Naive thymus-derived CD8-positive, alpha-beta T cell (primary cell): Measurements from ENCODE around the gene FA2H. TPM values are rescaled to one million over a fixed set of nuclear protein-coding genes. Genes with fewer than 3 reads are reported as not detected.
A peak's percentile ranks its signal among the peaks of the same experiment; 100 is the strongest.
"Not testable (repeated sequence)": the region's sequence is repeated elsewhere in the genome, so short reads cannot be mapped to it uniquely, and the experiment has no call there.

Experiments used
- ATAC-seq, 2 donors: fragments of 150-1000 bp; cut with Tn5 transposase in 1 of 2; sonication (Bioruptor Pico), chemical (Tn5 transposase) in 1 of 2; 1 replicate in 1 of 2; 2 replicates in 1 of 2; pipeline ENCODE4 v1.10.0; 2021; ENCODE audit warnings: mild to moderate bottlenecking in 2 of 2, moderate library complexity in 2 of 2
- POLR2A ChIA-PET: fragments of 350-600 bp; sonication (Branson Sonifier 250); formaldehyde crosslinking; loops from one replicate; lab custom pipeline; 2021; ENCODE audit warnings: antibody characterized with exemption; lab: Charles Lee
- DNase-seq, 10 donors: peaks; one replicate each; pipeline versions ENCODE4 v3.0.0 to v3.0.0-alpha.2; 2020 to 2022
- H3K27ac Mint-ChIP-seq, 10 donors: one replicate each; pipeline ENCODE4 v1.8.0; 2020 to 2022; ENCODE audit warnings: mild to moderate bottlenecking in 10 of 10, mixed read lengths in 10 of 10, moderate library complexity in 4 of 10, inconsistent platforms in 1 of 10
- H3K27me3 Mint-ChIP-seq, 5 donors: one replicate each; pipeline ENCODE4 v1.8.0; 2021 to 2022; ENCODE audit warnings: mixed read lengths in 5 of 5
- H3K36me3 Mint-ChIP-seq, 3 donors: one replicate each; pipeline ENCODE4 v1.8.0; 2020 to 2022; ENCODE audit warnings: mixed read lengths in 3 of 3, mild to moderate bottlenecking in 2 of 3, inconsistent platforms in 1 of 3
- H3K4me1 Mint-ChIP-seq, 4 donors: one replicate each; pipeline ENCODE4 v1.8.0; 2021 to 2022; ENCODE audit warnings: mixed read lengths in 4 of 4
- H3K4me3 Mint-ChIP-seq, 10 donors: one replicate each; pipeline ENCODE4 v1.8.0; 2020 to 2022; ENCODE audit warnings: mild to moderate bottlenecking in 10 of 10, mixed read lengths in 10 of 10, moderate library complexity in 6 of 10, inconsistent platforms in 1 of 10
- H3K9me3 Mint-ChIP-seq, 9 donors: one replicate each; pipeline ENCODE4 v1.8.0; 2020 to 2022; ENCODE audit warnings: mixed read lengths in 9 of 9, mild to moderate bottlenecking in 3 of 9, inconsistent platforms in 1 of 9, moderate library complexity in 1 of 9
- polyA plus RNA-seq, 3 donors: library from polyadenylated mRNA; unstranded; fragments of 300-500 nt; fragmentation: Illumina TruSeq; gene quantifications; one replicate each; pipeline ENCODE4 v1.2.3, GENCODE V29; 2021
- total RNA-seq, 8 experiments: library from RNA in 2 of 8; stranded (reverse) in 2 of 8; gene quantifications; one replicate each; pipeline ENCODE4 v1.2.3 and lab custom pipeline; 2021 to 2026

Gene FA2H
- total and polyA plus RNA-seq, 5 experiments from 2014 or later = not detected

DNA sequence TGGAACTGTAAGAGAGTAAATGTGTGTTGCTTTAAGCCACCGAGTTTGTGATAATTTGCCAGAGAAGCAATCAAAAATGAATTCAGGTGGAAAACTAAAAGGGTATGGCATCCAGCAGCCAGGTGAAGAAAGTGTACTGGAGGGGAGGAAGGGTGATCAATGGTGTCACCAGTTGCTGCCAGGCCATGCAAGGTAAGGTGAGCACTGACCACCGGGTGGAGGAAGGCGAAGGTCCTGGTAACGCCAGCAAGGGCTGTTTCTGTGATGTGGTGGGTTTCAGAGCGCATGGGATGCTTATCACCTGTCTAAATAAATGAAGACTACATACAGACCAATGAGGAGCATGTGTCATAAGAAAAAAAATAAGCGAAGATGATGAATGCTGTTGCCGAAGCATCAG, 6.9 kb downstream of the FA2H start:
- ATAC-seq = no peak
- POLR2A ChIA-PET = no interaction called here
- no peaks in the 10 kb centered on the region for H3K9me3 Mint-ChIP-seq
- no peak overlapping the region for H3K27ac Mint-ChIP-seq
- H3K4me1 Mint-ChIP-seq = peaks cover 0 to 8% (median 1%) of the 10 kb centered on the region in 4 donors
- DNase-seq = no peak
- H3K4me3 Mint-ChIP-seq = peak overlapping the region in 1 of 10 donors; percentile 20
- no peaks in the 10 kb centered on the region for H3K36me3 Mint-ChIP-seq
- H3K27me3 Mint-ChIP-seq = peaks cover 11 to 52% (median 25%) of the 10 kb centered on the region in 5 donors

DNA sequence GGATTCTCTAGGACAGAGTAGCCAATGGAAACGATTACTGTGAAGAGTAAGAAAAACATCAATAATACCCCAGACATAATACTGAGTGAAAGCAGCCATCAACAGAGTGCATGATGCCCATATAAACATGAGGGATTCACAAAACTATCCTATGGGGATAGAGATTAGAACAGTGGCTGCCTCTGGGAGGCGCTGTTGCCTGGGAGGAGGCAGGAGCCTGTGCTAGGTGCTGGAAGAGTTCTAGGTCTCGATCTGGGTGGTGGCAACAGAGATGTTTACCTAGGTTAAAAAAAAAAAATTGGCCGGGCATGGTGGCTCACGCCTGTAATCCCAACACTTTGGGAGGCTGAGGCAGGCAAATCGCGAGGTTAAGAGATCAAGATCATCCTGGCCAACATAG, 7.9 kb downstream of the FA2H start:
- ATAC-seq = no peak
- H3K27me3 Mint-ChIP-seq = peaks cover 7 to 42% (median 20%) of the 10 kb centered on the region in 5 donors
- POLR2A ChIA-PET = no interaction called here
- H3K27ac Mint-ChIP-seq = no peak overlapping the region
- no peaks in the 10 kb centered on the region for H3K36me3 Mint-ChIP-seq
- H3K4me1 Mint-ChIP-seq = peaks cover 0 to 5% (median 0%) of the 10 kb centered on the region in 4 donors
- no peak for DNase-seq
- H3K4me3 Mint-ChIP-seq = no peak overlapping the region
- H3K9me3 Mint-ChIP-seq = no peaks in the 10 kb centered on the region

DNA sequence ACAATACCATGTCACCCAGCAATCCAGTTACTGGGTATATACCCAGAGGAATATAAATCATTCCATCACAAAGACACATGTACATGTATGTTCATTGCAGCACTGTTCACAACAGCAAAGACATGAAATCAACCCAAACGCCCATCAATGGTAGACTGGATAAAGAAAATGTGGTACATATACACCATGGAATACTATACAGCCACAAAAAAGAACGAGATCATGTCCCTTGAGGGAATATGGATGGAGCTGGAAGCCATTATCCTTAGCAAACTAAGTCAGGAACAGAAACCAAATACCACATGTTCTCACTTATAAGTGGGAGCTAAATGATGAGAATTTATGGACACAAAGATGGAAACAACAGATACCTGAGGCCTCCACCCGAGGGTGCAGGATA, 10.4 kb downstream of the FA2H start:
- DNase-seq, POLR2A ChIA-PET, H3K36me3 Mint-ChIP-seq, H3K4me1 Mint-ChIP-seq, H3K4me3 Mint-ChIP-seq, H3K27ac Mint-ChIP-seq, ATAC-seq, H3K9me3 Mint-ChIP-seq: not testable (repeated sequence)
- peaks cover 9 to 35% (median 20%) of the 10 kb centered on the region in 5 donors for H3K27me3 Mint-ChIP-seq

DNA sequence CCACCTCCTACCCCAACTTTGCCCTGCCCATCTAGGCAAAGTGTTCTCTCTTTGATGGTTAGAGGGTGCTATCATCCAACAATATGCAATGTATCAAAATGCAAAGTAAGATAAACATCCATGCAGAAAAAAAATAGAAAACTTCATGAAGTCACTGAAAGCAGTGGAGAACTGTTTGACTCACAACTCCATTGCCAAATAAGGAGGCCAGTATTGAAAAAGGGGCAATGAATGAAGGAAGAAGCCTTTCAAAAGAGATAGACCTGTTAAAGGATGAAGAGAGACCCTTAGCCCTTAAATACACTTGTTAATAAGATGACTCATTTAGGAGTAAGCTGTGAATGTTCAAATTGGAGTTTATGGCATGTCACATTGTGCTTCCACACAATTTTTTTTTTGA, 13.0 kb downstream of the FA2H start:
- Mint-ChIP-seq H3K9me3 (no peaks in the 10 kb centered on the region), H3K27me3 (peaks cover 5 to 21% (median 14%) of the 10 kb centered on the region in 5 donors), H3K36me3 (no peaks in the 10 kb centered on the region)

DNA sequence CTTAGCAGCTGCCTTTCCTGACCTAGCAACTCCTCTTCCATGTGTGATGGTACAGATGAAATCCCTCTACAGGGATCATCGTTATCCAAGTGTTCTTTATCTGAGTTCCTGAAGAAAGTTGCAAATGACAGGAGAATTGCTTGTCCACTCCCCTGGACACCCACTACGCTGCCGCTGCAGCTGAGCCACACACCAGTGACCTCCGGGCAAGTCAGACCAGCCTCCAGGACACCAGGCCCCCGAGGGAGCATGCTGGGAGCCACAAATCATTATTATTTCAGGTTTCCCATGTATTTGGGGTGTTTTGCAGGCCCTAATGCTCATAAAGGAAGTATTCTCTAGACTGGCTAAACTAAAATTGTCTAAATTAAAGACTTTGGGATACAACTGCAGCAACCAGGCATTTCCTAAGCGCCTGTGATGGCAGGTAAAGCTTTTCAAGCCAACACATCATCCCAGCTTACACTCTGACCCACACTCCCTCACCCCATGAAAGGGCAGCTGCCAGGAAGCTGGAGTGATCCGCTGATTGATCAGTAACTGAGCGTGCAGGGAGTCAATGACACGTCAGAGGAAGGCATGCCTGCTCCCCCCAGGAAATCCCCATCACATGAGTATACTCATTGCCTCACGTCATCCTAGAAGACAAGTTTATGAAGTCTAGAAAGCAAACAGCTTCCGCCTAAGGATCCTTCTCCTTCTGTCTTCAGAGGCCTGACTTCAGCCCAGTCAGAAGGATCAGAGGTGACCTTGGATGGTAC, 14.4 kb downstream of the FA2H start:
- H3K27me3 Mint-ChIP-seq = peaks cover 5 to 20% (median 9%) of the 10 kb centered on the region in 5 donors
- no peaks in the 10 kb centered on the region for H3K4me1 Mint-ChIP-seq
- H3K4me3 Mint-ChIP-seq = no peak overlapping the region
- no peak for ATAC-seq
- H3K36me3 Mint-ChIP-seq = no peaks in the 10 kb centered on the region
- DNase-seq = no peak
- H3K27ac Mint-ChIP-seq = no peak overlapping the region
- no peaks in the 10 kb centered on the region for H3K9me3 Mint-ChIP-seq
- POLR2A ChIA-PET = no interaction called here

More for the DNA sequence above, 13.0 kb downstream of the FA2H start:
- no peak overlapping the region for H3K27ac Mint-ChIP-seq
- no peaks in the 10 kb centered on the region for H3K4me1 Mint-ChIP-seq
- no peak for ATAC-seq
- POLR2A ChIA-PET = no interaction called here
- no peak overlapping the region for H3K4me3 Mint-ChIP-seq
- DNase-seq = no peak

DNA sequence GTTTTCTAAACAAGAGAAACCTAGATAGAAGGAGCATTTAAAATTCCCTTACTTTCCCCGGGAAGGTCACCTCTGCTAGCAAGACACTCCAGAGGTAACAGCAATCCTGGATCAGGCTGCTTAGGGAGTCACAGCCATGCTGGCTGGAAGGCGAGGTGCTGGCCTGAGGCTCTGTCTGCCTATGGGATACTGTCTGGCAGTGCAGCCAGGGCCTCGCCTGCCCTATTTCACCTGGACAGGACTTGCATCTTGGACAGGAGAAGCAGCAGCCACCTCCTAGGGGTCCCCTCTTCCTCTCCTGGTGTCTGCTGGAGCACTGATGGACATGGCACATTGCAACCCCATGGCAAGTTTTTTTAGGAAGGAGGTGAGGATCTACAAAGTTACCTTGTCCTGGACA, 15.1 kb downstream of the FA2H start:
- H3K4me1 Mint-ChIP-seq = no peaks in the 10 kb centered on the region
- POLR2A ChIA-PET = no interaction called here
- ATAC-seq (no peak), DNase-seq (no peak)
- H3K36me3 Mint-ChIP-seq = no peaks in the 10 kb centered on the region
- H3K27ac Mint-ChIP-seq = no peak overlapping the region
- no peak overlapping the region for H3K4me3 Mint-ChIP-seq
- H3K9me3 Mint-ChIP-seq = no peaks in the 10 kb centered on the region
- peaks cover 5 to 18% (median 8%) of the 10 kb centered on the region in 5 donors for H3K27me3 Mint-ChIP-seq

DNA sequence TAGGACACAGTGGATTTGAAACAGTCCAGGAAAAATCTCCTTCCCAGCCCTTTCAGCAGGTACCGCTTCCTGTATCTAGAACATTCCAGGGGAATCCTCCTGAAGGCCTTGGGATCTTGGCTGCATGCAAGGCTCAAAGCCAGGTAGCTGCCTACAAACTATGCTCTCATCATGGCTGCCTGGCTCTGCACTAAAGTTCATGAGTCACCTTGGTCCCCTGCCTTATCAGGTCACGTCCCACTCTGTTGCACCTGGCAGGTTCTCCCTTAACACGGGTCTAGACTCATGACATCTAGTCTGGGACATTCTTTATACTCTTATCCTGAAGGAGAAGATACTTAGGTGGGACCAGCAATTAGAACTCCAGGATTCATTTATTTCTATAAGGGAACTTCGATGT, 15.8 kb downstream of the FA2H start:
- POLR2A ChIA-PET = no interaction called here
- Mint-ChIP-seq H3K4me3 (no peak overlapping the region), H3K27ac (peak overlapping the region in 1 of 10 donors; percentile 36), H3K36me3 (no peaks in the 10 kb centered on the region), H3K4me1 (no peaks in the 10 kb centered on the region), H3K27me3 (peaks cover 0 to 14% (median 6%) of the 10 kb centered on the region in 5 donors), H3K9me3 (no peaks in the 10 kb centered on the region)
- DNase-seq (no peak), ATAC-seq (no peak)

DNA sequence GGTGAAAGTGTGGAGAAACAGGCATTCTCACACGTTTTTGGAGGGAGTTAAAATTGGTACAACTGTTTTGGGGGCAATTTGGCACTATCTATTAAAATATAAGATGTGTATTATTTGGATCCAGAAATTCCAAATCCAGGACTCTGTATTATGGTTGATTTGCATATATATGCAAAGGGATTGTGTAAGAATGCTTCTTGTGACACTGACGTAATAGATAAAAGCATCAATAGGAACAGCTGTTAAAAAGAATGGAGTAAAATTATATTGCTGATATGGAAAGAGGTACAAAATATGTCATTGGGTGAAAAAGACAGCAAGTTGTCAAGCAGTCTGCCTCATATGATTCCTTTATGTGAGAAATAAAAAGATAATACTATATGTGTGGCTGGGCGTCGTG, 17.3 kb downstream of the FA2H start:
- Mint-ChIP-seq H3K27ac (no peak overlapping the region), H3K27me3 (peaks cover 0 to 14% (median 4%) of the 10 kb centered on the region in 5 donors), H3K4me1 (no peaks in the 10 kb centered on the region), H3K4me3 (no peak overlapping the region), H3K36me3 (no peaks in the 10 kb centered on the region), H3K9me3 (no peaks in the 10 kb centered on the region)
- DNase-seq = no peak
- POLR2A ChIA-PET = no interaction called here
- no peak for ATAC-seq

DNA sequence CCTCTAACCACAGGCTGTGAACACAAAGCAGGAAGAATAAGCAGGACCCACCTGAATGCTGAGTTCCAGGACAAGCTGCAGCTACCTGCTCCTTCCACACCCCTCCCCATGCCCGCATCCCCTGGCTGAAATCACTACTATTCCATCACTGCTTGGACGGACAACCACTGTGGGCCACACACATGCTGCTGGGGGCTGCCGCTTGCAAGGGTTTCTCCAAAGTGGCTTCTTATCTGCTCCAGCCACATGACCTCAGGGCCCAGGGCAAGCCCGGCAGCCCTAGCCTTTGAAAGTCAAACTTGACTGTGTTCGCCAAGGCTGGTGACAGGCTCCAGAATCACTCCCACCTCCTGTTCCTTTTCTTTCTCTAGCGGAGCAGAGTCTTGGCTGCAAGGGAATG, 18.4 kb downstream of the FA2H start:
- Mint-ChIP-seq H3K27ac (peak overlapping the region in 1 of 10 donors; percentile 28), H3K27me3 (peaks cover 0 to 17% (median 4%) of the 10 kb centered on the region in 5 donors), H3K4me3 (no peak overlapping the region), H3K36me3 (no peaks in the 10 kb centered on the region), H3K9me3 (no peaks in the 10 kb centered on the region), H3K4me1 (no peaks in the 10 kb centered on the region)
- DNase-seq (no peak), ATAC-seq (no peak)
- POLR2A ChIA-PET = no interaction called here

DNA sequence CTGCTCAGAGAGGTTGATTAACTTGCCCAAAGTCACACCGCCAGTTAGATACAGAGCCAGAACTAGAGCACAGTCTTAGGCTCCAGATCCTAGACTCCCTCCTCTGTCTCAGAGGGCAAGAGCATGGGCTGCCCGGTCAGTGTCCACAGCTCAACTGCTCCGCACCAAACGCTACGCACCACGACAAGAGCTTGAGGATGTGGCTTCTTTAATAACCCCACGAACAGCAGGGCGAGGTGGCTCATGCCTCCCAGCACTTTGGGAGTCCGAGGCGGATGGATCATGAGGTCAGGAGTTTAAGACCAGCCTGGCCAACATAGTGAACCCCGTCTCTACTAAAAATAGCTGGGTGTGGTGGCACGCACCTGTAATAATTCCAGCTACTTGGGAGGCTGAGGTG, 21.4 kb downstream of the FA2H start:
- DNase-seq (no peak), ATAC-seq (no peak)
- no peak overlapping the region for H3K27ac Mint-ChIP-seq
- H3K4me1 Mint-ChIP-seq = no peaks in the 10 kb centered on the region
- H3K27me3 Mint-ChIP-seq = peaks cover 0 to 11% (median 5%) of the 10 kb centered on the region in 5 donors
- POLR2A ChIA-PET = no interaction called here
- H3K4me3 Mint-ChIP-seq = no peak overlapping the region
- H3K9me3 Mint-ChIP-seq = no peaks in the 10 kb centered on the region
- no peaks in the 10 kb centered on the region for H3K36me3 Mint-ChIP-seq

DNA sequence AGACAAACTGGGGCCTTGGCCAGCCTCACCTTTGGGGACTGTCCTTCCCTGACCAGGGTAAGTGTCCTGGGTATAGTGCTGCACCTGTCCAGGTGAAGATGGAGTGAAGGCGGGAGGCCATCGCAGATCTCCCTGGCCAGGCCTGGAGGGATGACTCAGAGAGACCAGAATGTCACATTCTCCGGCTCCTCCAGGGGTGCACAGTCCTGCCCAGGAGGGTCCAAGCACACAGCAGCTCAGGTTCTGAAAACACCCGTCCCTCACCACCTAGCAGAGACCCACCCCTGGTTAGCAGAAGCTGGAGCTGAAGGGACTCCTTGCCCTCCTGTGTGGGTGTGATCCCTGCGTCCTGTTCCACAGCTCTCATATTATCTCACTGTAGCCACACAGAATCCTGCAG, 21.9 kb downstream of the FA2H start:
- no peaks in the 10 kb centered on the region for H3K4me1 Mint-ChIP-seq
- H3K27ac Mint-ChIP-seq = no peak overlapping the region
- no peaks in the 10 kb centered on the region for H3K9me3 Mint-ChIP-seq
- H3K27me3 Mint-ChIP-seq = peaks cover 0 to 11% (median 5%) of the 10 kb centered on the region in 5 donors
- H3K4me3 Mint-ChIP-seq = no peak overlapping the region
- no peaks in the 10 kb centered on the region for H3K36me3 Mint-ChIP-seq
- ATAC-seq (no peak), DNase-seq (no peak)
- POLR2A ChIA-PET = no interaction called here

DNA sequence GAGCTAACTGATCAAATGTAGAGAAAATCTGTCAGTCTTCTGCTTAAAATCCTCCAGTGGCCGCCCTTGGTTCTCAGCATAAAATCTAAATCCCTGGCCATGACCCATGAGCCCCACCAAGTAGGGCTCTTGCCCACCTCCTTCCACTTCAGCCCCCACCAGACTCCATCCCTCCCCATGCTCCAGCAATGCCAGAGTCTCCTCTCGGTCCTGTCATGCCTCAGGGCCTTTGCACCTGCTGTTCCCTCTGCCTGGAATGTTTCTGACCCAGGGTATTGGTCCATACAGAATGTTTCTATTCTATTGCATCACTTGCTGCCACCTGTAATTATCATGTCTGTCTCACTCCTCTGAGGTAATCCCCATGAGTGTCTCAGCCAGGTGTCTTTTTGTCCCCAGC, 22.4 kb downstream of the FA2H start:
- H3K27me3 Mint-ChIP-seq = peaks cover 0 to 11% (median 5%) of the 10 kb centered on the region in 5 donors
- no peaks in the 10 kb centered on the region for H3K4me1 Mint-ChIP-seq
- no peak for ATAC-seq
- no peak overlapping the region for H3K4me3 Mint-ChIP-seq
- no peak for DNase-seq
- peak overlapping the region in 2 of 10 donors; percentile 12 to 36 for H3K27ac Mint-ChIP-seq
- POLR2A ChIA-PET = no interaction called here
- H3K9me3 Mint-ChIP-seq = no peaks in the 10 kb centered on the region
- no peaks in the 10 kb centered on the region for H3K36me3 Mint-ChIP-seq

DNA sequence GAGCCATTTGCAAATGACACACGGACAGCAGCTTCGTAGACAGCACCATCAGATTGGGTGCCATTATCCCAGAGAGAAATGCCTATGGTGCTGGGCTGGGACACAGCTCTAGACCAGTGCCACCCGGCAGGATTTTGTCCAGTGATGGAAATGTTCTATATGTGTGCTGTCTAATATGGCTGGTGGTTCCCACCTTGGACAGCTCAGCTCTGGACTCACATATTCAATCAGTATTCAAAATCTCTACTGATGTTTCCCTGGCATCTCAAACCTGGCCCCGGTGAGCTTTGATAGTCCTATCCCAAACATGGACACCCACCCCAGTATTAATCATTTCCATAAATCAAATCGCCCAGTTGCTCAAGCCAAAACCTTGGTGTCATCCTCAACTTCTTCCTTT, 23.0 kb downstream of the FA2H start:
- Mint-ChIP-seq H3K27me3 (peaks cover 0 to 11% (median 5%) of the 10 kb centered on the region in 5 donors), H3K27ac (no peak overlapping the region), H3K4me1 (no peaks in the 10 kb centered on the region), H3K36me3 (no peaks in the 10 kb centered on the region), H3K4me3 (no peak overlapping the region), H3K9me3 (no peaks in the 10 kb centered on the region)
- ATAC-seq (no peak), DNase-seq (no peak)
- POLR2A ChIA-PET = no interaction called here
